ENCODE results near the gene CARD6.
"Not testable (repeated sequence)": the region's sequence is repeated elsewhere in the genome, so short reads cannot be mapped to it uniquely, and the experiment has no call there.

CARD6 gene

GRCh38 chr5:40883051-40883450, 41.9 kb downstream of the CARD6 start:
- not testable (repeated sequence) for H3K27me3 ChIP-seq (ENCODE audit: insufficient read depth, low read length, poor library complexity); H3K18ac ChIP-seq (ENCODE audit: low read length); H2BK5ac ChIP-seq (ENCODE audit: low read length); H2AK5ac ChIP-seq (ENCODE audit: low read length); H3K23ac ChIP-seq (ENCODE audit: low read length); H3K4me1 ChIP-seq (ENCODE audit: control insufficient read depth, low read depth, low read length); H3K79me1 ChIP-seq (ENCODE audit: low read length); H2BK15ac ChIP-seq (replicated peaks; ENCODE audit: low read depth); H3K4ac ChIP-seq (ENCODE audit: low read depth, low read length); H2BK120ac ChIP-seq (ENCODE audit: low read depth, low read length); H4K5ac ChIP-seq (ENCODE audit: low read length); H3K79me2 ChIP-seq (ENCODE audit: control insufficient read depth, insufficient read depth, low read length); H3K27ac ChIP-seq (ENCODE audit: low read depth, low read length); H3K4me3 ChIP-seq (ENCODE audit: low read length); H3K9ac ChIP-seq (ENCODE audit: low read length); H3K36me3 ChIP-seq (ENCODE audit: control insufficient read depth, insufficient read depth, low read length); DNase-seq; H4K8ac ChIP-seq (ENCODE audit: low read depth, low read length); H3K56ac ChIP-seq (ENCODE audit: low read length); H3K4me2 ChIP-seq (ENCODE audit: low read length)
- WGBS (ENCODE audit: extremely low coverage, insufficient coverage, low lambda C conversion rate): no CpG with 5 or more reads among the region's 1 CpG

DNA sequence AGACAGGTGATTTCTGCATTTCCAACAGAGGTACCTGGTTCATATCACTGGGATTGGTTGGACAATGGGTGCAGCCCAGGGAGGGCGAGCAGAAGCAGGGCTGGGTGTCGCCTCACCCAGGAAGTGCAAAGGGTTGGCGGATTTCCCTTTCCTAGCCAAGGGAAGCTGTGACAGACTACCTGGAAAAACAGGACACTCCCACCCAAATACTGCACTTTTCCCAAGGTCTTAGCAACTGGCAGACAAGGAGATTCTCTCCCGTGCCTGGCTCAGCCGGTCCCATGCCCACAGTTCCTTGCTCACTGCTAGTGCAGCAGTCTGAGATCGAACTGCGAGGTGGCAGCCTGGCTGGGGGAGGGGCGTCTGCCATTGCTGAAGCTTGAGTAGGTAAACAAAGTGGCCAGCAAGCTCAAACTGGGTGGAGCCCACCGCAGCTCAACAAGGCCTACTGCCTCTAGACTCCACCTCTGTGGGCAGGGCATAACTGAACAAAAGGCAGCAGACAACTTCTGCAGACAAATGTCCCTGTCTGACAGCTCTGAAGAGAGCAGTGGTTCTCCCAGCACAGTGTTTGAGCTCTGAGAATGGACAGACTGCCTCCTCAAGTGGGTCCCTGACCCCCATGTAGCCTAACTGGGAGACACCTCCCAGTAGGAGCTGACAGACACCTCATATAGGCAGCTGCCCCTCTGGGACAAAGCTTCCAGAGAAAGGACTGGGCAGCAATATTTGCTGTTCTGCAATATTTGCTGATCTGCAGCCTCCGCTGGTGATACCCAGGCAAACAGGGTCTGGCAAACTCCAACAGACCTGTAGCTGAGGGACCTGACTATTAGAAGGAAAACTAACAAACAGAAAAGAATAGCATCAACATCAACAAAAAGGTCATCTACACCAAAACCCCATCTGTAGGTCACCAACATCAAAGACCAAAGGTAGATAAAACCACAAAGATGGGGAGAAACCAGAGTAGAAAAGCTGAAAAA, 54.6 kb downstream of the CARD6 start:
- not testable (repeated sequence) for H4K5ac ChIP-seq (ENCODE audit: low read length); H2BK120ac ChIP-seq (ENCODE audit: low read depth, low read length); H3K36me3 ChIP-seq (ENCODE audit: control insufficient read depth, insufficient read depth, low read length); H3K23ac ChIP-seq (ENCODE audit: low read length); H3K4me1 ChIP-seq (ENCODE audit: control insufficient read depth, low read depth, low read length); H3K4me3 ChIP-seq (ENCODE audit: low read length); H3K4ac ChIP-seq (ENCODE audit: low read depth, low read length); DNase-seq; H4K8ac ChIP-seq (ENCODE audit: low read depth, low read length); H3K27me3 ChIP-seq (ENCODE audit: insufficient read depth, low read length, poor library complexity); H3K79me1 ChIP-seq (ENCODE audit: low read length); H3K4me2 ChIP-seq (ENCODE audit: low read length); H3K27ac ChIP-seq (ENCODE audit: low read depth, low read length); H3K79me2 ChIP-seq (ENCODE audit: control insufficient read depth, insufficient read depth, low read length); H2AK5ac ChIP-seq (ENCODE audit: low read length); H2BK15ac ChIP-seq (replicated peaks; ENCODE audit: low read depth); H2BK5ac ChIP-seq (ENCODE audit: low read length); H3K9ac ChIP-seq (ENCODE audit: low read length); H3K18ac ChIP-seq (ENCODE audit: low read length)
- no CpG with 5 or more reads among the region's 10 CpGs for WGBS (ENCODE audit: extremely low coverage, insufficient coverage, low lambda C conversion rate)
- H3K56ac ChIP-seq (ENCODE audit: low read length): peak overlapping the region; percentile 54

GRCh38 chr5:40904205-40904993, 63.2 kb downstream of the CARD6 start:
- Histone ChIP-seq H3K36me3 (ENCODE audit: control insufficient read depth, insufficient read depth, low read length) (no peaks in the 10 kb centered on the region), H3K4me2 (ENCODE audit: low read length) (no peak overlapping the region), H3K18ac (ENCODE audit: low read length) (no peak overlapping the region), H3K4me3 (ENCODE audit: low read length) (no peak overlapping the region), H3K23ac (ENCODE audit: low read length) (no peak overlapping the region), H3K79me2 (ENCODE audit: control insufficient read depth, insufficient read depth, low read length) (no peaks in the 10 kb centered on the region), H3K79me1 (ENCODE audit: low read length) (no peaks in the 10 kb centered on the region), H2BK15ac (replicated peaks; ENCODE audit: low read depth) (no peak overlapping the region), H3K27me3 (ENCODE audit: insufficient read depth, low read length, poor library complexity) (no peaks in the 10 kb centered on the region), H3K9ac (ENCODE audit: low read length) (no peak overlapping the region), H4K8ac (ENCODE audit: low read depth, low read length) (no peak overlapping the region), H3K27ac (ENCODE audit: low read depth, low read length) (no peak overlapping the region), H2AK5ac (ENCODE audit: low read length) (no peak overlapping the region), H2BK5ac (ENCODE audit: low read length) (no peak overlapping the region), H3K56ac (ENCODE audit: low read length) (no peak overlapping the region), H3K4ac (ENCODE audit: low read depth, low read length) (no peak overlapping the region), H2BK120ac (ENCODE audit: low read depth, low read length) (no peak overlapping the region), H4K5ac (ENCODE audit: low read length) (no peak overlapping the region), H3K4me1 (ENCODE audit: control insufficient read depth, low read depth, low read length) (no peaks in the 10 kb centered on the region)
- peak; percentile 87 for DNase-seq
- WGBS (ENCODE audit: extremely low coverage, insufficient coverage, low lambda C conversion rate): no CpG with 5 or more reads among the region's 7 CpGs

- no peak overlapping the region for H2BK120ac ChIP-seq (ENCODE audit: low read depth, low read length)
- H3K36me3 ChIP-seq (ENCODE audit: control insufficient read depth, insufficient read depth, low read length): no peaks in the 10 kb centered on the region
- no peak overlapping the region for H3K9ac ChIP-seq (ENCODE audit: low read length)
- no peak overlapping the region for H3K27ac ChIP-seq (ENCODE audit: low read depth, low read length)
- H3K56ac ChIP-seq (ENCODE audit: low read length): no peak overlapping the region
- no peak overlapping the region for H3K4me2 ChIP-seq (ENCODE audit: low read length)
- H3K18ac ChIP-seq (ENCODE audit: low read length): no peak overlapping the region
- no peaks in the 10 kb centered on the region for H3K79me2 ChIP-seq (ENCODE audit: control insufficient read depth, insufficient read depth, low read length)
- DNase-seq: no peak
- H3K4me1 ChIP-seq (ENCODE audit: control insufficient read depth, low read depth, low read length): no peaks in the 10 kb centered on the region
- no peaks in the 10 kb centered on the region for H3K27me3 ChIP-seq (ENCODE audit: insufficient read depth, low read length, poor library complexity)
- H4K8ac ChIP-seq (ENCODE audit: low read depth, low read length): no peak overlapping the region
- H4K5ac ChIP-seq (ENCODE audit: low read length): no peak overlapping the region
- H2BK15ac ChIP-seq (replicated peaks; ENCODE audit: low read depth): no peak overlapping the region
- H3K79me1 ChIP-seq (ENCODE audit: low read length): no peaks in the 10 kb centered on the region
- H3K4me3 ChIP-seq (ENCODE audit: low read length): no peak overlapping the region
- H3K23ac ChIP-seq (ENCODE audit: low read length): no peak overlapping the region
- no CpG with 5 or more reads among the region's 2 CpGs for WGBS (ENCODE audit: extremely low coverage, insufficient coverage, low lambda C conversion rate)
- no peak overlapping the region for H2BK5ac ChIP-seq (ENCODE audit: low read length)
- no peak overlapping the region for H3K4ac ChIP-seq (ENCODE audit: low read depth, low read length)
- H2AK5ac ChIP-seq (ENCODE audit: low read length): no peak overlapping the region
Measured at GRCh38 chr5:40904994-40905306, 63.8 kb downstream of the CARD6 start.

GRCh38 chr5:40906351-40906751, 65.2 kb downstream of the CARD6 start:
- no CpG with 5 or more reads among the region's 1 CpG for WGBS (ENCODE audit: extremely low coverage, insufficient coverage, low lambda C conversion rate)
- Histone ChIP-seq H3K56ac (ENCODE audit: low read length) (no peak overlapping the region), H2AK5ac (ENCODE audit: low read length) (no peak overlapping the region), H3K4me1 (ENCODE audit: control insufficient read depth, low read depth, low read length) (no peaks in the 10 kb centered on the region), H3K4me3 (ENCODE audit: low read length) (no peak overlapping the region), H3K4me2 (ENCODE audit: low read length) (no peak overlapping the region), H3K9ac (ENCODE audit: low read length) (no peak overlapping the region), H3K27ac (ENCODE audit: low read depth, low read length) (no peak overlapping the region), H3K18ac (ENCODE audit: low read length) (no peak overlapping the region), H3K79me2 (ENCODE audit: control insufficient read depth, insufficient read depth, low read length) (no peaks in the 10 kb centered on the region), H4K5ac (ENCODE audit: low read length) (no peak overlapping the region), H2BK5ac (ENCODE audit: low read length) (no peak overlapping the region), H4K8ac (ENCODE audit: low read depth, low read length) (no peak overlapping the region), H3K4ac (ENCODE audit: low read depth, low read length) (no peak overlapping the region), H3K36me3 (ENCODE audit: control insufficient read depth, insufficient read depth, low read length) (no peaks in the 10 kb centered on the region), H3K79me1 (ENCODE audit: low read length) (no peaks in the 10 kb centered on the region), H2BK15ac (replicated peaks; ENCODE audit: low read depth) (no peak overlapping the region), H3K27me3 (ENCODE audit: insufficient read depth, low read length, poor library complexity) (no peaks in the 10 kb centered on the region), H3K23ac (ENCODE audit: low read length) (no peak overlapping the region), H2BK120ac (ENCODE audit: low read depth, low read length) (no peak overlapping the region)
- DNase-seq: no peak

Data from mesendoderm (in vitro differentiated cells).